Ishikawa (cell line): ENCODE results near the gene STAT2.

Source experiments
- CEBPB ChIP-seq: IDR thresholded peaks from 2 replicates; pipeline ENCODE4 v1.6.1; 2012
- CREB1 ChIP-seq: IDR thresholded peaks from 2 replicates; pipeline ENCODE4 v1.6.1; 2012; ENCODE audit warnings: low read depth
- EGR1 ChIP-seq: IDR thresholded peaks from 2 replicates; pipeline ENCODE4 v1.6.1; 2012
- EP300 ChIP-seq: IDR thresholded peaks from 2 replicates; pipeline ENCODE4 v1.6.1; 2012; ENCODE audit warnings: borderline replicate concordance
- FOXM1 ChIP-seq: IDR thresholded peaks from 2 replicates; pipeline ENCODE4 v1.6.1; 2012; ENCODE audit warnings: low read depth, borderline replicate concordance
- MAX ChIP-seq: IDR thresholded peaks from 2 replicates; pipeline ENCODE4 v1.6.1; 2012
- NFIC ChIP-seq: IDR thresholded peaks from 2 replicates; pipeline ENCODE4 v1.6.1; 2012
- RAD21 ChIP-seq: IDR thresholded peaks from 2 replicates; pipeline ENCODE4 v1.6.1; 2012; ENCODE audit warnings: low read depth
- REST ChIP-seq: IDR thresholded peaks from 2 replicates; pipeline ENCODE4 v1.6.1; 2012; ENCODE audit warnings: low read depth, mild to moderate bottlenecking
- TAF1 ChIP-seq: IDR thresholded peaks from 2 replicates; pipeline ENCODE4 v1.6.1; 2012; ENCODE audit warnings: low read depth, mild to moderate bottlenecking
- TCF12 ChIP-seq: IDR thresholded peaks from 2 replicates; pipeline ENCODE4 v1.6.1; 2012; ENCODE audit warnings: low read depth
- TEAD4 ChIP-seq: IDR thresholded peaks from 2 replicates; pipeline ENCODE4 v1.6.1; 2012
- USF1 ChIP-seq: IDR thresholded peaks from 2 replicates; pipeline ENCODE4 v1.6.1; 2012
- YY1 ChIP-seq: IDR thresholded peaks from 2 replicates; pipeline ENCODE4 v1.6.1; 2012; ENCODE audit warnings: low read depth
- ZBTB7A ChIP-seq: IDR thresholded peaks from 2 replicates; pipeline ENCODE4 v1.6.1; 2012; ENCODE audit warnings: low read depth

The STAT2 gene

GRCh38 chr12:56326533-56326932 lies 33.4 kb downstream of the STAT2 start:
- no peak for TF ChIP-seq REST
- peak; percentile 43; the same call in 1 of the 2 replicates for TF ChIP-seq NFIC

GRCh38 chr12:56326126-56326525 lies 33.8 kb downstream of the STAT2 start:
- no peak for TF ChIP-seq TEAD4
- TF ChIP-seq EP300, result no peak
- TF ChIP-seq YY1, result no peak
- TF ChIP-seq CREB1, result no peak
- TF ChIP-seq EGR1, result no peak
- no peak for TF ChIP-seq MAX
- TF ChIP-seq CEBPB, result no peak
- TF ChIP-seq REST, result no peak
- no peak for TF ChIP-seq ZBTB7A
- no peak for TF ChIP-seq TCF12
- no peak for TF ChIP-seq USF1
- TF ChIP-seq FOXM1, result no peak
- TF ChIP-seq RAD21, result no peak

- TF ChIP-seq TCF12 (no peak), RAD21 (no peak), ZBTB7A (no peak), NFIC (no peak), TAF1 (no peak), CREB1 (no peak), TEAD4 (no peak), EGR1 (no peak), USF1 (no peak), MAX (no peak), YY1 (no peak), REST (no peak)
Measured at GRCh38 chr12:56324206-56324605, 35.7 kb downstream of the STAT2 start.

GRCh38 chr12:56321610-56322009 lies 38.3 kb downstream of the STAT2 start:
- TF ChIP-seq CEBPB, result peak; percentile 91

- TF ChIP-seq RAD21, result no peak
- TF ChIP-seq TAF1, result no peak
- no peak for TF ChIP-seq EP300
- TF ChIP-seq USF1, result no peak
- no peak for TF ChIP-seq REST
- TF ChIP-seq EGR1, result no peak
- TF ChIP-seq TCF12, result no peak
- TF ChIP-seq ZBTB7A, result no peak
- no peak for TF ChIP-seq NFIC
- TF ChIP-seq YY1, result no peak
- TF ChIP-seq CEBPB, result no peak
- TF ChIP-seq MAX, result no peak
Measured at GRCh38 chr12:56321027-56321426, 38.9 kb downstream of the STAT2 start.
